HepG2 (cell line): ENCODE measurements around the gene ISOC2. TPM values are rescaled to one million over a fixed set of nuclear protein-coding genes. Genes with fewer than 3 reads are reported as not detected.

Experiments used
- ATAC-seq: fragments of 200-7000 bp; cut with Tn5 transposase; 3 replicates; pipeline ENCODE4 v1.9.1; 2020; ENCODE audit warnings: mild to moderate bottlenecking, moderate library complexity
- BruUV-seq: library from RNA; stranded (reverse); fragments of 400-500 nt; replicated peaks from 2 replicates; lab custom pipeline; 2021; lab: Mats Ljungman, UMichigan
- CTCF ChIA-PET: fragments of 300-600 bp; formaldehyde crosslinking; extraction: SDS; loops from one replicate; lab custom pipeline; 2021; ENCODE audit warnings: low total read pairs, inconsistent platforms, low intra/inter-chr PET ratio; lab: Yijun Ruan, JAX
- POLR2A ChIA-PET: fragments of 350-600 bp; sonication (Branson Sonifier 250); formaldehyde crosslinking; loops from one replicate; lab custom pipeline; 2020; ENCODE audit warnings: antibody characterized with exemption, inconsistent platforms; lab: Yijun Ruan, JAX
- DNase-seq: peaks from one replicate; pipeline ENCODE4 v3.0.0-alpha.2; 2015; ENCODE audit warnings: low spot score
- FAIRE-seq: peaks from 3 replicates; lab custom pipeline; 2011; peaks lifted over from hg19 to GRCh38; lab: Jason Lieb, UNC
- H2AFZ ChIP-seq: one replicate; pipeline ENCODE4 v1.6.1; 2011; ENCODE audit warnings: low read length, inconsistent platforms
- H3K27ac ChIP-seq: fragments of 300-600 bp; 3 replicates; pipeline ENCODE4 v1.8.0; 2011; ENCODE audit warnings: mixed run types, mild to moderate bottlenecking, mixed read lengths, low read length, inconsistent platforms; ENCODE audit not compliant: insufficient read depth; ENCODE audit errors: extremely low read length
- H3K27me3 ChIP-seq, 2 experiments: fragments of 200-600 bp in 1 of 2; 2 replicates in 1 of 2; 3 replicates in 1 of 2; pipeline versions ENCODE4 v1.6.0 to v1.8.0; 2011; ENCODE audit warnings: low read length in 2 of 2, mild to moderate bottlenecking in 2 of 2, moderate library complexity in 2 of 2, inconsistent platforms in 1 of 2; ENCODE audit not compliant: insufficient read depth in 2 of 2, control insufficient read depth in 1 of 2
- H3K36me3 ChIP-seq, 2 experiments: fragments of 200-600 bp in 1 of 2; replicated peaks in 1 of 2; 2 replicates in 1 of 2; 3 replicates in 1 of 2; pipeline versions ENCODE4 v1.5.1 to v1.8.0; 2011; ENCODE audit warnings: low read length in 2 of 2, inconsistent platforms in 1 of 2; ENCODE audit not compliant: insufficient read depth in 2 of 2, control insufficient read depth in 1 of 2
- H3K4me1 ChIP-seq: 2 replicates; pipeline ENCODE4 v1.5.1; 2012; ENCODE audit warnings: low read length, inconsistent platforms; ENCODE audit not compliant: insufficient read depth
- H3K4me2 ChIP-seq: 2 replicates; pipeline ENCODE4 v1.6.0; 2011; ENCODE audit warnings: low read depth, low read length, inconsistent platforms
- H3K4me3 ChIP-seq, 3 experiments: fragments of 200-600 bp in 1 of 3; sonication (generic), shearing (Covaris generic) in 1 of 3; replicated peaks in 1 of 3; 2 replicates each; pipeline ENCODE4 v1.5.1; 2011 to 2016; ENCODE audit warnings: low read length in 3 of 3, inconsistent platforms in 2 of 3, low read depth in 2 of 3, mild to moderate bottlenecking in 2 of 3, control low read depth in 1 of 3, mixed read lengths in 1 of 3; ENCODE audit not compliant: insufficient read depth in 1 of 3
- H3K79me2 ChIP-seq: one replicate; pipeline ENCODE4 v1.6.1; 2011; ENCODE audit warnings: low read length, inconsistent platforms; ENCODE audit not compliant: insufficient read depth
- H3K9ac ChIP-seq: 2 replicates; pipeline ENCODE4 v1.6.0; 2011; ENCODE audit warnings: mild to moderate bottlenecking, low read depth, low read length, inconsistent platforms; ENCODE audit not compliant: insufficient read depth
- H3K9me3 ChIP-seq: 2 replicates; pipeline ENCODE4 v1.5.1; 2012; ENCODE audit warnings: mild to moderate bottlenecking, low read length
- H4K20me1 ChIP-seq: 2 replicates; pipeline ENCODE4 v1.6.0; 2011; ENCODE audit warnings: inconsistent platforms, mild to moderate bottlenecking, low read length, moderate library complexity; ENCODE audit not compliant: insufficient read depth
- CCDC6 ChIP-seq: sonication (generic); formaldehyde crosslinking; IDR thresholded peaks from 2 replicates; pipeline ENCODE4 v1.8.1; 2022; ENCODE audit warnings: mild to moderate bottlenecking, missing genetic modification reagents, moderate library complexity
- GRHL1 ChIP-seq: sonication (generic); formaldehyde crosslinking; conservative IDR thresholded peaks from 2 replicates; pipeline ENCODE4 v1.8.0; 2022; ENCODE audit warnings: missing genetic modification reagents
- HMGA1 ChIP-seq: sonication (generic); formaldehyde crosslinking; conservative IDR thresholded peaks from 2 replicates; pipeline ENCODE4 v1.4.0; 2020; ENCODE audit warnings: missing genetic modification reagents
- PHB2 ChIP-seq: fragments of 450-650 bp; IDR thresholded peaks from 2 replicates; pipeline ENCODE4 v1.6.1; 2018; ENCODE audit not compliant: partially characterized antibody
- SCMH1 ChIP-seq: sonication (generic); formaldehyde crosslinking; IDR thresholded peaks from 2 replicates; pipeline ENCODE4 v1.9.0; 2021; ENCODE audit warnings: missing genetic modification reagents, mild to moderate bottlenecking, borderline replicate concordance
- ZBTB20 ChIP-seq: sonication (generic); formaldehyde crosslinking; IDR thresholded peaks from 2 replicates; pipeline ENCODE4 v1.8.1; 2023; ENCODE audit warnings: missing genetic modification reagents, low read depth, mild to moderate bottlenecking, borderline replicate concordance
- ZFAT ChIP-seq: sonication (generic); formaldehyde crosslinking; conservative IDR thresholded peaks from 2 replicates; pipeline ENCODE4 v1.8.1; 2023; ENCODE audit warnings: missing genetic modification reagents, inconsistent platforms
- ZNF276 ChIP-seq: sonication (generic); formaldehyde crosslinking; IDR thresholded peaks from 2 replicates; pipeline ENCODE4 v1.4.0; 2020; ENCODE audit warnings: mild to moderate bottlenecking, low read depth, missing genetic modification reagents
- ZNF282 ChIP-seq: fragments of 450-650 bp; IDR thresholded peaks from 2 replicates; pipeline ENCODE4 v1.6.1; 2018; ENCODE audit not compliant: partially characterized antibody
- ZNF484 ChIP-seq: sonication (generic); formaldehyde crosslinking; IDR thresholded peaks from 2 replicates; pipeline ENCODE4 v1.5.1; 2020; ENCODE audit warnings: mild to moderate bottlenecking, low read depth, missing genetic modification reagents, borderline replicate concordance
- ZNF605 ChIP-seq: sonication (generic); formaldehyde crosslinking; IDR thresholded peaks from 2 replicates; pipeline ENCODE4 v1.8.0; 2022; ENCODE audit warnings: mild to moderate bottlenecking, missing genetic modification reagents
- ZSCAN25 ChIP-seq: sonication (generic); formaldehyde crosslinking; IDR thresholded peaks from 2 replicates; pipeline ENCODE4 v1.8.0; 2022; ENCODE audit warnings: mild to moderate bottlenecking, missing genetic modification reagents
- WGBS: methylation state at CpG from one replicate; pipeline ENCODE4 v1.1.6; 2017; ENCODE audit warnings: low lambda C conversion rate; 5-methylcytosine and 5-hydroxymethylcytosine counted together
- in situ Hi-C: cut with HindIII; loops from 2 replicates; pipeline ENCODE4 v1.10.0; 2017; ENCODE audit warnings: low pct_unique_long_range_greater_than_20kb; ENCODE audit not compliant: extremely low pct_ligation_motif_present
- intact Hi-C: fragments of 100-400 bp; cut with micrococcal nuclease; formaldehyde crosslinking; loops from one replicate; pipeline ENCODE4 v1.10.0; 2022; ENCODE audit not compliant: unreplicated experiment
- polyA plus RNA-seq, 8 experiments: library from polyadenylated mRNA; depleted of rRNA in 3 of 8; stranded (reverse) in 7 of 8; unstranded in 1 of 8; fragments of >200 nt; fragmentation: Illumina TruSeq in 4 of 8; extraction: Trizol in 4 of 8; gene quantifications; 2 replicates each; pipeline versions ENCODE4 v1.2.1 to v1.2.3, GENCODE V29; 2011 to 2016; ENCODE audit warnings: low read depth in 4 of 8, missing spikeins in 1 of 8, mixed read lengths in 1 of 8; ENCODE audit not compliant: insufficient read depth in 1 of 8
- total RNA-seq, 5 experiments: library from RNA; depleted of rRNA; stranded (reverse); fragments of >200 nt; fragmentation: Illumina TruSeq; extraction: Trizol; gene quantifications; 2 replicates each; pipeline ENCODE4 v1.2.3, GENCODE V29; 2016; ENCODE audit warnings: low read depth in 1 of 5

Gene ISOC2
- total and polyA plus RNA-seq, 2 of the 13 experiments (the other 11 are each of a cell fraction or from before 2014, with no cell fraction given) = 76.8 to 105 TPM

- FAIRE-seq (no peak), DNase-seq (no peak), ATAC-seq (no peak)
- peaks cover 17 to 86% of the 10 kb centered on the region in 2 experiments for H3K27me3 ChIP-seq
- CTCF ChIA-PET = no interaction called here
- intact Hi-C loops = no loop called here
- H3K4me3 ChIP-seq = no peak overlapping the region
- in situ Hi-C loops = no loop called here
- POLR2A ChIA-PET = no interaction called here
- no peaks in the 10 kb centered on the region for H4K20me1 ChIP-seq
- H2AFZ ChIP-seq = no peak overlapping the region
- no peak overlapping the region for H3K4me2 ChIP-seq
- TF ChIP-seq PHB2 (no peak), ZFAT (CRISPR knock-in tag) (no peak), HMGA1 (CRISPR knock-in tag) (no peak), ZNF276 (no peak), GRHL1 (CRISPR knock-in tag) (no peak), ZNF282 (no peak), ZNF605 (CRISPR knock-in tag) (no peak), SCMH1 (CRISPR knock-in tag) (no peak), ZNF484 (CRISPR knock-in tag) (no peak), ZSCAN25 (CRISPR knock-in tag) (no peak), CCDC6 (CRISPR knock-in tag) (no peak), ZBTB20 (CRISPR knock-in tag) (no peak)
- H3K9ac ChIP-seq = no peak overlapping the region
- H3K4me1 ChIP-seq = no peaks in the 10 kb centered on the region
- H3K9me3 ChIP-seq = no peaks in the 10 kb centered on the region
- 40% methylated on average over 11 of the region's 11 CpGs for WGBS
- no peaks in the 10 kb centered on the region for H3K36me3 ChIP-seq
- no TSS peak for BruUV-seq
- H3K79me2 ChIP-seq = no peaks in the 10 kb centered on the region
- H3K27ac ChIP-seq = no peak overlapping the region
These were observed 34.4 kb upstream of the ISOC2 start for GRCh38 chr19:55495646-55496349.
